HG03342 (cell line): ENCODE data around the gene SLC7A11.

ENCODE experiments used
- ATAC-seq: cut with Tn5 transposase; IDR thresholded peaks from one replicate; pipeline ENCODE4 v1.9.1; 2021; ENCODE audit warnings: mild to moderate bottlenecking, moderate library complexity; ENCODE audit not compliant: unreplicated experiment

The SLC7A11 gene

DNA sequence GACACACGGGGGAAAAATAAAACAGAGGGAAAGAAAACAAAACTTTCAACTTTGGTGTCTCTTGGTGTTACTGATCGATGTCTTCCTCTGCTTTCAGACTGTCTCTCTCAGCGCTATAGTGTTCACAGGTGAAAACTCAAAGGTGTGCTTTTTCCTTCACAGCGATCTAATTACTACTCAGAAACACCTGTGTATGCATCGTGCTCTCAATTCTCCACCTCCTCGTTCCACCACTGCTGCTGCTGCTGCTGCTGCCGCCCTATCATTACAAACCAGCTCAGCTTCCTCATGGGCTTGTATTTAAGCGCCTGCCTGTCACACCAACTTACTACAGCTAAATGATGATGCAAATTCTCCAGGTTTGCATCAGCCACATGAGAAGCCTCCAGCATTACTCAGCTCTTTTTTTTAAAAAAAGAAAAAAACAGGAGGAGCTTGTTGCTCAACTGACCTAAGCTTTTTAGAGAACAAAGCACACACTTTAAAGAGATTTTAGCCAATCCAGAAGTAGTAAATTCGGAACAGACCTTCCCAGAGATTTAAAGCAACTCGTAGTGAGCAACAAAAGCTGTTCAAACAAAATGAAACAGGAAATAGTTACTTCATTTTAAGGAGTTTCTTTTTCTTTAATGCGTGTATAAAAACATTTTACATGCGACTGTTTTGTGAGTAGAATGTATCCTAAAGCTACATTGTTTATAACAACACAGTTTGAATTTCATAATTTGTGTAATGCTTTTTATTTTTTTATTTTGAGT, at the start of gene SLC7A11:
Gene SLC7A11 (minus strand): TSS at position 274 of the 758 bp plus-strand sequence. CDS start 280 bp downstream, outside the sequence.
- ATAC-seq, result peak; percentile 99

DNA sequence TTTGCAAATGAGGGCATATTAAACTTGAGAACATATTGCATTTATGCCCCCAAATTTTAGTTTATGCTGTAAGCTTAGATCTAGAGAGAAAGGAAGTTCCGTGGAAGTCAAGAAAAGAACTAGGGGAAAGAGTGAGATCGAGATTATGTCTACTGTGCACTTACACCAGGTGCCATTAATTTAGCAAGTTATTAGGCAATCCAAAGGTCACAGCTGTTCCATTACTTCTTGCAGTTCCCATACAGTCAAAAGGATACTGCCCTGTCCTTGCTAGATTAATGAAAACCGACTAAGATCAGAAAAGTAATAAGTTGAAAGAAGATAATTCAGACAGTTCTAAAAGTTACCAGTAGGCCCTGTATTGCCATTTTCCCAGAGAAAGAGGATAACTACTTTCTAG, 49.3 kb upstream of the SLC7A11 start:
- ATAC-seq, result no peak

DNA sequence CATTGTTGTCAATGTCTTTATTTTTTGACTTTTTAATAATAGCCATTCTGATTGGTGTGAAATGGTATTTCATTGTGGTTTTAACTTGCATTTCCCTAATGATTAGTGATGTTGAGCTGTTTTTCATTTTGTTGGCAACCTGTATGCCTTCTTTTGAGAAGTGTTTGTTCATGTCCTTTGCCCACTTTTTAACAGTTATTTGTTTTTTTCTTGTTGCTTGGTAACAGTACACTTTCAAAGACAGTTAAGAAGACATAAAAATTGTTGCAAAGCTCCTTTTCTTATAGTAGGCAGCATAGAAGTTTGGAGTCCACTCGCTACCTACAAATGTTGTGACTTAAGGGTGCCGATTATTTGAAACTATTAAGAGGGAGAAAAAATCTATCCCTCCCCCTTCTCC, 48.7 kb upstream of the SLC7A11 start:
- no peak for ATAC-seq

DNA sequence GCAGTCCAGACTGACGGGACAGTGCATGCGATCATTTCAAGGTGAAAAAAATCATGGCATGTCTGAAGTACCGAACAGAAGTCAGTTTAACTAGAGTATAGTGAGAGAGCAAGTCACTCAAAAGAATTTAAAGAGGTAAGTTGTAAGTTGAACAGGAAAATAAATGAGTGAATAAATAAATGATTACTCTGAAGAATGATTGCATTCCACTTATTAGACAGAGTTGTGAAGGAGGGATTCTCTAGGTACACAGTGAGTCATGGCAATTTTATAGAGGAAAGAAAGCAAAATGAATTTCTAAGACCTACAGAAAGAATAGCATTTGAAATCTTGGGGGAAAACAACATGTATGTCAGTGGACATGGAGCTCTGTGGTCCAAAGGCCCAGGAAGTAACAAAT, 37.1 kb upstream of the SLC7A11 start:
- no peak for ATAC-seq

DNA sequence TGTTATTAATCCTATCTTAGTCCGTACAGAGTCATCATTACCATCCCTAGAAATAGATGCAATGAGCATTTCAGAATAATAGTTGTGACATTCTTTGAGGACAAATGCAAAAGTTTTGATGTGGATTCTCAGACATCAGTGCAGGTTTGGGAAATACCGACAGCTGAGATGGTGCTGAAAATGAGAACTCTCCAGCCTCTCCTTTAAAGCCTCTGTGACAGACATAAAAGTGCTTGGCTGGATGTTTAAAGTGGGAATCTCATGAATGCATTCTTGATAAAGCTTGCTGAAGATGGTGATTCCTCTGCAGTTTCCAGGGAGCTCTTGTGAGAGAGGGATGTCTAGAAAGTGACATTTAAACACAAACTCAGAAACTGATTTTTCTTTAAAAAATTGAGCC, 35.0 kb upstream of the SLC7A11 start:
- ATAC-seq, result no peak

DNA sequence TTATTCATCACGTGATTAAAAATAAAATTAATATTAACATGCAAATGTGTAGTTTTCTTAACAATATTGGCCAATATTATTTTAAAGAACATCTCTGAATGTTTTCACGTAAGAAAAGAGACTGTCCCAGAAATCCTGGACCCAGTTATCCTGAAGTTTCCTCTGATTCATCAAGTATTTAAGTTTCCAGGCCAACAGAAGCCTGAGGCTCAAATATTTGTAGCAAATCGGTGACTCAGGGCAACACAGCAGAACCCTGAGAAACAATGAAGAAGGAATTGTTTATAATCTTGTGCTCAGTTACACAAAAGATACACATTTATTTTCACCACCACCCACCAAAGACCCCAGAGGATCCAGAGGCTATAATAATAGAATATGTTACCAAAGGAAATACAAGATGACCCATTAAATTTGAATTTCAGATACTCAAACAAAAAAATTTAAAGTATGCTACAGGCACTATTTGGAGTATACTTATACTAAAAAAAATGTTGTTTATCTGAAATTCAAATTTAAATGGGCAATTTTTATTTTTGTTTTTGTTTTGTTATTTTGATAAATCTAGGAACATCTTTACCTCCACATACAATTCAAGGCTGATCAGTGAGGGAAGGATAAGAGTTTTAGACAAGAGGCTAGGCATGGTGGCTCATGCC, 33.9 kb upstream of the SLC7A11 start:
- no peak for ATAC-seq

DNA sequence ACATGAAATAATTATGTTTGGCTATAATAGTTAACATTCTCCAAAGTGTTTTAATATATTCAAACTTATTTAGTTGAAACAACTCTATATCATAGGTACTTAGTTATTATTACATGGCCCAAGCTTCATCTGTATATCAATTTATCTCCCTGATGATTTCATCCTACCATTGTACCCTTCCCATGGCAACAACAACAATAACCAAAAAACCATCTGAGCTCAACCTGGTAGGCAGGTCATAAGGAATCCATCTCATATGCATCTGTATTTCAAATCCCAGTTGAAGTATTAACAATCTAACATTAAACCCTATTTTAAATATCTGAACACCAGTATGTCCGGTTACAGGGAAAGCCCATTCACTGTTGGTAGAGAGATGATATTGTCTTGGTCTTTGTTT, 33.1 kb upstream of the SLC7A11 start:
- ATAC-seq, result no peak

DNA sequence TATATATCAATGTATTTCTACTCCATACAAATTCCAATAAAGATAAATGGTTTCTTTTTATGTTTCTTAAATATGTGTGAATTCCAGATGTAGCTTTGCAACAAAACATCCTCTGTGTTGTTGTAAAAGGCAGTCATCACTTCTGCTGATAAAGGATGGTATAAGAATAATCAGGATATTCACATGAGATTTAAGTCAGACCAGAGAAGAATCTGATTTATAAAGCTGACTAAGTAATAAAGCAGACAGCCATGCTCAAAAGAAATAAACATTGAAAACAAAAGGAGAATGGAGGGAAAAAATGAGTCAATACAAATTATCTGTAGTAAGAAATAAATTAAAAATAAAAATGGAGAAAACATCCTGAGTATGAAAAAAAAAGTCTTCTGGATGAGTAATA, 27.0 kb upstream of the SLC7A11 start:
- ATAC-seq, result no peak

DNA sequence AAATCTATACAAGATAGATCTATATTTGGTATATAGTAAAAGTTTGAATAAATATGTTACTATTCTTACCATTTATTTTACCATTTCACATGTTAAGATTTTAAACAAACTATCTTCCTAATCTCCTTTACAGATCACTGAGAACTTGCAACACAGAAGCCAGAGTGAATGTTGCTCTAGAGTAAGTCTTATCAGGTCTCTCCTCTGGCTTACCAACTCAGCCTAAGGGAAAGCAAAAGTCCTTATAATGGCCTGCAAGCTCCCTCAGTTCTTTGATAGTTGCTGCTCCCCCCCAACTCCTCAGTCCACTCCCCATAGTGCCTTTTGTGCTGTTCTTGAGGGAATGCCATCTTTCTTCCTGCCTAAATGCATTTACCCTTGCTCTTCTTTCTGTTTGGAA, 25.7 kb upstream of the SLC7A11 start:
- ATAC-seq, result no peak

DNA sequence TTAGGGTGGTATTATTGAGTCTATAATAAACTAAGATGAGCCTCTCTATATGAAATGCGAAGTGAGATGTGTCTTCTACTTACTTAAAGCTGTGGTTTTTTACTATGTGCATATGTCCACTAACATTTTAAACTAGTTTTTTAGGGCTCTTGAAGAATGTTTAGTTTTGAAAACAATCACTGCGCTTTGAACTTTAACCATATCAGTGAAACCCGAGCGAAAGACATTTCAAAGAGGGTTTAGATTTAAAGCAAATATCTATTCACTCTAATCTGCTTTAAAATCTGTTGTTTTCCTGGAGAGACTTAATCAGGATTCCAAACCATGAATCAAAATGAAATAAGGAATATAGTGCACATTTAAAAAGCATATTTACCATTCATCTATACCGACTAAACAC, 24.8 kb upstream of the SLC7A11 start:
- no peak for ATAC-seq

DNA sequence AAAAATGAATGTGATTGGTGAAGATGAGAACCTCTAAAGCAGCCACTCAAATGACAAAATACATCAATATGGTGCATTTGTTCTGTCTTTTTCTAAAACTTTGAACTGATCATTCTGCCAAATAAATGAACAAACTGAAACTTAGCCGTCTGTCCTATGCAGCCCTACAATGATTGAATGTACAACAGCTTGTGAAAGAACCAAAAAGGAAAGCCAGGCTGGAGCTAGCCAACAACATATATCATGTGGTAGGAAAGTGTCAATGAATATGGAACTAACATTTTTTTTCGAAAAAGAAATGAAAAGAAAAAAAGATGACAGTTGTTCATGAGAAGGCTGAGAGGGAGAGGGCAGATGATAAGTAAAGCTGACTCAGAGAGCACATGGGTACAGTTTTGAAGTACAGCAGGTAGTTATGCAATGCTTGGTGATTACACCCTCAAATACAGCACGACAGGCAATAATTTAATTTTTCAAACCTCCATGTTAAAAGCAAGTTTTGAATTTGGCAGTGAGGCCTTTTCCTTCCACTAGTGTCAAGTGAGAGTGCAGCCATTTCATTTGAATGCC, 21.2 kb upstream of the SLC7A11 start:
- no peak for ATAC-seq

DNA sequence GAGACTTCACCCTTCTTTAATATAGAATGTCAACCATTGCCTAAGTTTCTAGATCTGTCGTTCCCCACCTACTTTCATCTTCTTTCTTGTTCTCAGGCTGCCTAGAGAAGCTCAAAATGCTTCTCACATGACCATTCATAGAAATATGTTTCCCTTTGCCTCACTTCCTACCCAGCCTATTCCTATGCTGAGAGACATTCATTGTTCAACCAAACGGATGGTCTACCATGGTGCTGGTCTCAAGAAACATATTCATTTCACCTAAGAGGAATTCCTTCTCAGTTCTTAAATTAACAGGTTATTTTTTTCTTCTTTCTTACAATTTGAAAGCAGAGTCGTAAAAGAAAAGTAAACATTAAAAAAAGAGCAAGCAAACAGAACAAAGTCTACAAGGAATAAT, 20.3 kb upstream of the SLC7A11 start:
- no peak for ATAC-seq

DNA sequence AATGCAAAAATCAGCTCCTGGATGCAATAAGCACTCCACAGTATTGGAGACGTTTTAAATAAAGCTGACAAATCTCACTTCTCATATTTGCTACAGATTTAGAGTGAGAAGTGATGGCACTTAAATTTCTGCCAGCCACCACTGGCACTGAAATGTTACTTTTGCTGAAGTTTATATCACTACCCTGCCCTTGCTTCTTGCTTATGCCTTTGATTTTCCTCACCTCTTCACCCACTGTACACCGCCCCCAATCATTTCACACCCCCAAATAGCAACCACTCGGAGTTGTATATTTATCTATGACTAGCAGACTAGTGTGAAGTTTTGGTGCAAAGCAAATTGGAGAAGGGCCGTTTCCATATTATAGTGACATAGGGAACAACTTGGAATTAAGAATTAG, 19.9 kb upstream of the SLC7A11 start:
- no peak for ATAC-seq

DNA sequence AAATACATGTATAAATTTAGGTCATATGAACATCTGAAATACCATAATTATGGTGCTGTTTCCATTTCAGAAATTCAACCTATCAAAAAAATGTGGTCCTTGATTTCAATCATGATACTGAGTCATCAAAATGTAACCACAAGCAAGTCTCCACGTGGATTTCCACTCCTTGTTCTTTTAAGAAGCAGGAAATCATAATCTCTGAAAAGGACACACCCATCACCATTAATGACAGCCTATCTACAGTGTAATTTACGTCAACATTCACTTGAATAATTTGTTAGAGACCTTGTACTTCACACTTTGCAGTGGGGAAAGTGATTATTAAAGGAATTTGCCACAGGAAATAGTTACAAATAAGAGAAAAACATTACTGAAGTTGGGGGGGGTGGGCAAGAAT, 17.7 kb upstream of the SLC7A11 start:
- ATAC-seq, result no peak

DNA sequence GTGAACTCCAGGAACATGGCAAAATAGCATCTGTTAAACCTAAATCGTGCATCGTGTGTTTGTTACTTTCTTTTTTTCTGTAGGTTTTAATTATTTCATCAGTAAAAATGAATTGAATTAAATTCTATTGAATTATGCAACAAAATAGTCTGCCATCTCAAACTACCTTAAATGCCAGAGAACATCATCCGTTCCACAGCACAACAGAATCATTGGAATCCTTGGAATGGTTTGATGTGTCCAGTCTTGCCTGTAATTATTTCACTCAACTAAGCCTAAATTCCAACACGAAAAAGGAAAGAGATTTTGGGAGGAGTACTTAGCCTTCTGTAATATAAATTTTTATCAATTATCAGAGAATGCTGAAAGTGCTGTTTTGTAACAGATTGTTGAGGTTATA, 17.1 kb upstream of the SLC7A11 start:
- no peak for ATAC-seq

DNA sequence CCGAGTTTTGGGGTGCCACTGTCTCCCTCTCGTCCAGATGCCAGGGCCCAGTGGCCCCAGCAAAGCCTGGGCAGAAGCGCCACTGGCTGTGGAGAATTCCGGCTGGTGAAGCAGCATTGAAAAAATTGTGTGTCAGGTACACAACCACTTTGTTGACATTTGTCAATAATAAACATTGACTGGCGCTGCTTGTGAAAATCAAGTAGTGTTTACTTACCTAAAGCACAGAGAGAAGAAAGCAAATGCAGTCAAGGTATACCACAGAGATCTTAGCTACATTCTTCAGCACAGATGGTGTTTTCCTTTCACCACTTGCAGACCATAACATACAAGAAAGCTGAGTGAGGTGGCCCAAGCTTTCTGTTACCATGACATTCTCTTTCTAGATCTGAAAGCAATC, 14.5 kb upstream of the SLC7A11 start:
- ATAC-seq, result no peak

DNA sequence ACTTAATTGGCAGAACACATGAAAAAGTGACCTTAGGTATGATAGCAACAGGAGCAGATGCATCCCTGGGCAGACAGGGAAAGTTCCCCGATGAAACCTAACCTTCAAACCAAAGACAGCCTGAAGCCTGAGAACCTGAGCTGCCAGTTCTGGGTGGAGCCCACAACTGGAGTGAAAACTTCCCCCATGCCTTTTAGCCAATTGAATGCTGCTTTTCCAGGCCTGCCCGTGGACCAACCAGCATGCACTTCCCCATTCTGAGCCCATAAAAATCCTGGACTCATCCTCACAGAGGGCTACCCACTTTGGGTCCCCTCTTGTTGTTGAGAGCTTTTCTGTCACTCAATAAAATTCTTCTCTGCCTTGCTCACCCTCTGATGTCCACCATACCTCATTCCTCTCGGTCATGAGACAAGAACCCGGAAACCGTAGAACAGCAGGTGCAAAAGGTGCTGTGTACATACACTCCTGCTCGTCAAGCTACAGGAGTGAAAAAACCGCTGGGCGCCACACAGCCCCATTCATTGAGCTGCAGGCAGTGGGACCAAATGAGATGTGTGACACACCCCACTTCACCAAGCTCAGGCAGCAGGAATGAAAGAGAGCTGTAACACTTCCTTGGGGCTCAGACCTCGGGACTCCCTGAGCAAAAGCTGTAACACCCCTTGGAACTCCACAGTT, 13.9 kb upstream of the SLC7A11 start:
- no peak for ATAC-seq

DNA sequence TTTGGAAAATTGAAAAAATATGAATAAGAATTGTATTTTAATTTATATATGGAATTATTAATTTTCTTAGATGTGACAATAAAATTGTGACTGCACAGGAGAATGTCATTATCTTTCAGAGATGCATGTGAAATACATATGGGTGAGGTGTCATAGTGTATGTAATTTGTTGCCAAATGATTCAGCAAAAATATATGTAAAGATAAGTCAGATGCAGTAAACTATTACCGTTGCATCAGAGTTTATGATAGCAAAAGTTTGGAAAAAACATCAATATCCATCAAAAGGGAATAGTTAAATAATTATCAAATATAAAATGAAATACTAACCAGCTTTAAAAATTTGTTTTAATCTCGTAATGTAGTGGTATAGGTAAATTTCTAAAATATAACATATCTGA, 10.4 kb upstream of the SLC7A11 start:
- ATAC-seq, result no peak

DNA sequence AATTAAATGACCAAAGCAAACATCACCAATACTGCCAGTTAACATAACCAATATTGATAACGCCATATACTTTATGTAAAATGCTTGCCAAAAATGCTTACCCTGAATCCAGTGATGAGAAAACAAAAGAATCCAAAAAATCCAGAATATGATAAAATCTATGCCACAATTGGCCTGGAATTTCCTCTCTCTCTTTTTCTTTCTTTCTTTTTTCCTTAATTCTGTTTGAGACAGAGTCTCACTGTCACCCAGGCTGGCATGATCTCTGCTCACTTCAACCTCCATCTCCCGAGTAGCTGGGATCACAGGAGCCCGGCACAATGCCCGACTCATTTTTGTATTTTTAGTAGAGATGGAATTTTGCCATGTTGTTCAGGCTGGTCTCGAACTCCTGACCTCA, 9.8 kb upstream of the SLC7A11 start:
- no peak for ATAC-seq

DNA sequence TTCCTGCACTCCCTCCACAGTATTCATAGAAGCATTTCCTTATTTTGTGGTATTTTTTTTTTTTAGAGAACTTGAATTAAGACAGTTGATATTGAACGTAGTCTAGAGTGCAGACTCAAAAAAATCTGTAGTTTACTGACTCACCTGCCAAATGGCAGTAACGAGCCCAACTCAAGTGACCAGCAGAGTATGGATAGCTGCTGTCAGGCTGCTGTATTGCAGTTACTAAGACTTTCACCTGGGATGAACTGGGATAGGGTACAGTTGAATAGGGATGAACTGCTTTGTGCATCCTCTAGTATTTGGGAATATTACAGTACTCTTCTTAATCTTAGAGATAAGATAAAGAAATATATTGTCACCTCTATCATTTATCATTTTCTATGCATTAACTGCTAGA, 7.0 kb upstream of the SLC7A11 start:
- ATAC-seq, result no peak

DNA sequence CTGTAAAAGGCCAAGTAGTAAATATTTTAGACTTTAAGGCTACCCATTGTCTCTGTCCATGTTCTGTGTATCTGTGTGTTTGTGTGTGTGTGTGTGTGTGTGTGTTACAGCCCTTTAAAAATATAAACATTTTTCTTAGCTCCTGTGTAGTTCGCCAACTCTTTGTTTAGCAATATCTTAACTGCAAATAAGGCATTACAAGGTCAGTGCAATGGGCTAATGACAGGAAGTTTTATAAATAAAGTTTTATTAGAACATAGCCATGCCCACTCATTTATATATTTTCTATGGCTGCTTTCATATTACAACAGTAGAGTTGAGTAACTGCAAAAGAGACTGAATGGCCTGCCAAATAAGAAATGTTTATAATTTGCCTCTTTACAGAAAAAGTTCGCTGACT, 5.9 kb upstream of the SLC7A11 start:
- ATAC-seq, result no peak

DNA sequence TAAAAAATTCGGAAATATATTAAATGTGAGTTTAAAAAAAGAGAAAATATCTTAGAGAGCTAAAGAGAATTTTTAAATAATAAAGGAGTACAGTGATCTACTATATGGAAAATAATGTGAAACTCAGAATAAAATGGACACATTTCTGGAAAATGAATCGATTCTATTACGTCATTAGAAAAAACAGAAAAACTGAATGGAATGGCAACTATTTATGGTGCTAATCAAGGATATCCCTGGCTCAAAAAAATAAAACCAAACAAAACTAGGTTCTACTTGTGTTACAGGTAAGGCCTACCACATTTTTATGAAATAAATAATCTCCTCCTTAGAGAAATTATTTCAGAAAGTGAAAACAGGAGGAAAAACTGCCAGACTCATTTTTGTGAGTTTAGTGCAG, 5.5 kb upstream of the SLC7A11 start:
- ATAC-seq, result no peak
